SH-SY5Y (cell line): ENCODE results near the gene PIGC.

Experiments used
- GATA2 ChIP-seq: IDR thresholded peaks from 2 replicates; pipeline ENCODE4 v1.6.1; 2011; ENCODE audit warnings: mild to moderate bottlenecking, low read depth, low read length
- GATA3 ChIP-seq: IDR thresholded peaks from 2 replicates; pipeline ENCODE4 v1.6.1; 2011; ENCODE audit warnings: low read depth, mild to moderate bottlenecking, low read length, moderate library complexity

GRCh38 chr1:172460177-172460576, 16.3 kb upstream of the PIGC start:
- TF ChIP-seq GATA3 (no peak), GATA2 (no peak)
